ENCODE results near the gene GNPDA1.
A peak's percentile ranks its signal among the peaks of the same experiment; 100 is the strongest.

GNPDA1 gene

DNA sequence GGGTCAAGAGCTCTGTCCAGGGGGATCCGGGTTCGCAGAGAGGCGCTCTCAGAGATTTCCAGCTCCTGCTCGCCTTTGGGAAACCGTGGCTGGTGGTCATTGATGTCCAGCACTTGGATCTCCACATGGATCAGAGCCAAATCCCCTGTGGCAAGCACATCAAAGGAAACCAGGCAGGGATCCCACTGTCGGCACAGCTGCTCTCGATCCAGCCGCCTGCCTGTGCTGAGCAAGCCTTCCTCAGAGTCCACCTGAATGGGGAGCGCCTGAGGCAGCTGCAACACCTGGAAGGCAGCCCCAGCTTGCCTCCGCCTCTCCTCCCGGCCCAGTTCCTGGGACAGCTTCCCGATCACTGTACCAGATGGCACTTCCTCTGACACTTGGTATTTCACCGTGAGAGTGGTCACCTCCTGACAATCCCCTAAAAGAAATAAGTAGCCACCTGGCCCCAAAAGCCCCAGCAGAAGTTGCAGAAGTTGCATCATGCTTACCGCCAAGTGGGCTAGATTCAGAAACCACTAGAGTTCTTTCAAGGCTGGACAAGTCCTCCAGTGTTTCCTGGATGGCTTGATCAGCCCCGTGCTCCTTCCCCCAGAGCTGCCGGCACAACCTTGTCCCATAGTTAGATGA, 55.3 kb downstream of the GNPDA1 start:
- DNase-seq (ENCODE audit: low spot score), result no peak

DNA sequence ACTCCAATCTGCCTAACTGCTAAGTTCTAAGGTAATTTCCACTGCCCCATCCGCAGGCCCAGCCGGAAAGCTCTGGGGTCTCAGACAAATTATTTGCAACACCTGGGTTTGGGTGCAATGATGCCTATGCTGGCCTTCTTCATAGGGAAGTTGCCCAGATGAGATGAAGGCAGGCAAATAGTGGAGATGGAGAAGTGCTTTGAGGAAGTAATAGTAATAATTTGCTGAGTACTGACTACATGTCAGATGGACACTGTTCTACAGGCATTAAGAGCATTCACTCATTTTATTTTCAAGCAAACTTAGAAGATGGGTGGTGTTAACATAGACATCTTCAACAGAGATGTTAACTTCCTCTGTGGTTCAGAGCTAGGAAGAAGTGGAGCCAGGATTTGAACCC, 58.6 kb downstream of the GNPDA1 start:
- DNase-seq (ENCODE audit: low spot score), result no peak

DNA sequence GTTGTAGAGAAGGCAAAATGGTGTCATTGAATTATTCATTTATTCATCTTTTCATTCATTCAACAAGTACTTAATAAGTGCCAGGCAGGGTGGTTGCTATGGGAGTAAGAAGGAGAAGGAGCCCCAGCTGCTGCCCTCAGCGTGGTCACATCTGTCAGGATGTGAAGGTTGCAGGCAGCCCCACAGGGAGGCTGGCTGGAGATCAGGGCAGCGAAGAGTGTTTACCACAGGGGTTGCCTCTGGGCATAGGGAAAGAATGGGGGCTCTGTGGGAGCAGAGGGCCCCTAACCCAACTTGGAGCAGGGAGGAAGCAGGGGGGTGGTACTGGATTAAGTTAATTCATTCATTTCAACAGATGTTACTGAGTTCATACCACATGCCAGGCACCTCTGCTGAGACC, 60.8 kb downstream of the GNPDA1 start:
- DNase-seq (ENCODE audit: low spot score), result no peak

DNA sequence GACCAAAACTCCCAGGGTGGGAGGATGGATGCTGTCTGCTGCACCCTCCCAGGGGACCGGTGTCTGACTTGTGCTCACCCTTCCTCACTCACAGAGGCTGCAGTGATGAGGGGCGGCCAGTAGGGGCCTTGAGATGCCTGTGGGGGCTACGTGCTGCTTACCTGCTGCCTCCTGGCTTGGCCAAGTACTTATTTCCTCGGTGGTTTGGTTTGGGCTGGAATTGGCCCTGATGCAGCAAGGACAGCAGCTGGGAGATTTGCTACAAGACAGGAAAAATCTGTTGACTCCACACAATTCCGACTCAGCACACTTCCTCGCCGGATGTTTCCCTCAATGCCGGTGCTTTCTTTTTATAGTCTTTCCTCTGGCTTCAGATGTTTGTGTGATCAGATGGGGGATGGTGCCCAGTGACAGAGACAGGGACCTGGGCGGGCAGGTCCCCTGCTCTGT, 61.5 kb downstream of the GNPDA1 start:
- peak; percentile 72 for DNase-seq (ENCODE audit: low spot score)
